Vagina (tissue), 2 donors: ENCODE results near the gene ERVH48-1. TPM values are rescaled to one million over a fixed set of nuclear protein-coding genes. Genes with fewer than 3 reads are reported as not detected.
"Not testable (repeated sequence)": the region's sequence is repeated elsewhere in the genome, so short reads cannot be mapped to it uniquely, and the experiment has no call there.

Experiments used
- DNase-seq, 2 donors: peaks; one replicate each; pipeline ENCODE4 v3.0.0-alpha.2; 2017; ENCODE audit errors: extremely low spot score in 2 of 2
- H3K27ac ChIP-seq: fragments of 200-600 bp; sonication (generic); one replicate; pipeline ENCODE4 v1.5.1; 2019
- H3K27me3 ChIP-seq: fragments of 200-600 bp; sonication (generic); one replicate; pipeline ENCODE4 v1.5.1; 2019
- H3K36me3 ChIP-seq, 2 donors: fragments of 200-600 bp; sonication (generic); one replicate each; pipeline ENCODE4 v1.5.1; 2017 to 2019
- H3K4me1 ChIP-seq: fragments of 200-600 bp; sonication (generic); one replicate; pipeline ENCODE4 v1.5.1; 2019
- H3K4me3 ChIP-seq, 2 donors: fragments of 200-600 bp; sonication (generic); 1 replicate in 1 of 2; 2 replicates in 1 of 2; pipeline ENCODE4 v1.5.1; 2016 to 2019
- H3K9me3 ChIP-seq: fragments of 200-600 bp; sonication (generic); one replicate; pipeline ENCODE4 v1.5.1; 2019
- POLR2A ChIP-seq, 2 donors: fragments of 450-650 bp; IDR thresholded peaks; one replicate each; pipeline ENCODE4 v1.6.1; 2017; ENCODE audit warnings: antibody characterized with exemption in 2 of 2, mild to moderate bottlenecking in 2 of 2, moderate library complexity in 2 of 2
- POLR2AphosphoS5 ChIP-seq, 2 donors: sonication (generic); formaldehyde crosslinking; IDR thresholded peaks; one replicate each; pipeline ENCODE4 v1.9.0; 2017; ENCODE audit warnings: antibody characterized with exemption in 2 of 2, mild to moderate bottlenecking in 2 of 2, low read depth in 1 of 2; ENCODE audit not compliant: insufficient read depth in 1 of 2
- intact Hi-C: fragments of 100-400 bp; cut with DNase I; formaldehyde crosslinking; loops from one replicate; pipeline ENCODE4 v1.15.1; 2023
- total RNA-seq: library from RNA; depleted of rRNA; stranded (reverse); fragments of >200 nt; gene quantifications from one replicate; pipeline ENCODE4 v1.2.3, GENCODE V29; 2016
- TF ChIP-seq, protein P1 (sequence below), 3 experiments: fragments of 450-650 bp in 2 of 3; fragments of 200-600 bp in 1 of 3; sonication (generic) in 1 of 3; IDR thresholded peaks; one replicate each; pipeline ENCODE4 v1.5.1; 2017 to 2019; ENCODE audit warnings: antibody characterized with exemption in 3 of 3, mild to moderate bottlenecking in 2 of 3, moderate library complexity in 2 of 3

Gene ERVH48-1
- total RNA-seq, 1 donor from 2014 or later = not detected

- H3K27me3 ChIP-seq = no peaks in the 10 kb centered on the region
- H3K36me3 ChIP-seq = no peaks in the 10 kb centered on the region
- no peak overlapping the region for H3K4me3 ChIP-seq
- no peak overlapping the region for H3K27ac ChIP-seq
- intact Hi-C loops = no loop called here
- no peaks in the 10 kb centered on the region for H3K9me3 ChIP-seq
- TF ChIP-seq, protein P1, sequence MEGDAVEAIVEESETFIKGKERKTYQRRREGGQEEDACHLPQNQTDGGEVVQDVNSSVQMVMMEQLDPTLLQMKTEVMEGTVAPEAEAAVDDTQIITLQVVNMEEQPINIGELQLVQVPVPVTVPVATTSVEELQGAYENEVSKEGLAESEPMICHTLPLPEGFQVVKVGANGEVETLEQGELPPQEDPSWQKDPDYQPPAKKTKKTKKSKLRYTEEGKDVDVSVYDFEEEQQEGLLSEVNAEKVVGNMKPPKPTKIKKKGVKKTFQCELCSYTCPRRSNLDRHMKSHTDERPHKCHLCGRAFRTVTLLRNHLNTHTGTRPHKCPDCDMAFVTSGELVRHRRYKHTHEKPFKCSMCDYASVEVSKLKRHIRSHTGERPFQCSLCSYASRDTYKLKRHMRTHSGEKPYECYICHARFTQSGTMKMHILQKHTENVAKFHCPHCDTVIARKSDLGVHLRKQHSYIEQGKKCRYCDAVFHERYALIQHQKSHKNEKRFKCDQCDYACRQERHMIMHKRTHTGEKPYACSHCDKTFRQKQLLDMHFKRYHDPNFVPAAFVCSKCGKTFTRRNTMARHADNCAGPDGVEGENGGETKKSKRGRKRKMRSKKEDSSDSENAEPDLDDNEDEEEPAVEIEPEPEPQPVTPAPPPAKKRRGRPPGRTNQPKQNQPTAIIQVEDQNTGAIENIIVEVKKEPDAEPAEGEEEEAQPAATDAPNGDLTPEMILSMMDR (IDR thresholded peaks at IDR 0.05) = no peak
- no peak for TF ChIP-seq POLR2AphosphoS5 (IDR thresholded peaks at IDR 0.05; ENCODE audit: insufficient read depth in 1 of 2, low read depth in 1 of 2)
- no peak for DNase-seq
- H3K4me1 ChIP-seq = peaks cover 6% of the 10 kb centered on the region
Measured at GRCh38 chr21:42921927-42922326, 3.5 kb downstream of the ERVH48-1 start.

DNA sequence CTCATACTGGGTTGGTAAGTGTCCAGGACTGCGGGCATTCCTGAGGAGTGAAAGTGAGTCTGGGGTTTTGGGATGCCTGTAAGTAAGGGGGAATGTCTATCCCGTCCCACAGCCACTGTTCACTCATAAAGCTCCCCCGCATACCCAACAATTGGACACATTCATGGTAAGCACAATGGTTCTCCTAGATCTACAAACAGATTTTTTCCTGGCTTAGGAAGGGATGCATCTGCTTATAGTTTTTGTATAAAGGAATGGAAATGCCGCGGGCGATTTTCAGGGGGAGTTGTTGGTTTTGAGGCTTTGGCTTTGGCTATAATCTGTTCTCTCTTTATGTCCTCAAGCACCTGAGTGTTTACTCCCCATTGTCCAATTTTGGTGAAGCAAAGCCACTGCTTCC is 7.1 kb downstream of the ERVH48-1 start:
- H3K36me3 ChIP-seq = no peaks in the 10 kb centered on the region
- no peaks in the 10 kb centered on the region for H3K4me1 ChIP-seq
- intact Hi-C loops = no loop called here
- no peak for DNase-seq
- no peak overlapping the region for H3K4me3 ChIP-seq
- TF ChIP-seq POLR2AphosphoS5 (IDR thresholded peaks at IDR 0.05; ENCODE audit: insufficient read depth in 1 of 2, low read depth in 1 of 2) (no peak), POLR2A (IDR thresholded peaks at IDR 0.05) (no peak)
- TF ChIP-seq, protein P1 (IDR thresholded peaks at IDR 0.05) = no peak
- H3K27me3 ChIP-seq = no peaks in the 10 kb centered on the region
- H3K9me3 ChIP-seq = no peaks in the 10 kb centered on the region
- H3K27ac ChIP-seq = no peak overlapping the region

- intact Hi-C loops = no loop called here
- no peaks in the 10 kb centered on the region for H3K4me1 ChIP-seq
- no peaks in the 10 kb centered on the region for H3K27me3 ChIP-seq
- H3K36me3 ChIP-seq = peaks cover 0 to 30% of the 10 kb centered on the region in 2 donors
- TF ChIP-seq POLR2AphosphoS5 (IDR thresholded peaks at IDR 0.05; ENCODE audit: insufficient read depth in 1 of 2, low read depth in 1 of 2) (no peak), POLR2A (IDR thresholded peaks at IDR 0.05) (no peak)
- TF ChIP-seq, protein P1 (IDR thresholded peaks at IDR 0.05) = no peak
- DNase-seq = no peak
- H3K27ac ChIP-seq = no peak overlapping the region
- H3K9me3 ChIP-seq = no peaks in the 10 kb centered on the region
- no peak overlapping the region for H3K4me3 ChIP-seq
Measured at GRCh38 chr21:42913476-42913875, 12.0 kb downstream of the ERVH48-1 start.

DNA sequence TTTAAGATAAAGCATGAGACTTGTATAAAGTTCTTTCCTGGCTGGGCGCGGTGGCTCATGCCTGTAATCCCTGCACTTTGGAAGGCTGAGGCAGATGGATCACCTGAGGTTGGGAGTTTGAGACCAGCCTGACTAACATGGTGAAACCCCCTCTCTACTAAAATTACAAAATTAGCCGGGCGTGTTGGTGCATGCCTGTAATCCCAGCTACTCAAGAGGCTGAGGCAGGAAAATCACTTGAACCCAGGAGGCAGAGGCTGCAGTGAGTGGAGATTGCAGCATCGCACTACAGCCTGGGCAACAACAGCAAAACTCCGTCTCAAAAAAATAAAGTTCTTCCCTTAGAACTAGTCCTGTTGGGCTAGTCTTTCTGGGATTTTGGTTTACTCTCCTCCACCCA is 13.5 kb downstream of the ERVH48-1 start:
- intact Hi-C loops, H3K4me1 ChIP-seq, DNase-seq, H3K27ac ChIP-seq, H3K9me3 ChIP-seq, H3K27me3 ChIP-seq, H3K4me3 ChIP-seq: not testable (repeated sequence)
- H3K36me3 ChIP-seq = peaks cover 0 to 32% of the 10 kb centered on the region in 2 donors

- intact Hi-C loops, H3K4me3 ChIP-seq, H3K27me3 ChIP-seq, H3K4me1 ChIP-seq, H3K9me3 ChIP-seq, DNase-seq, H3K27ac ChIP-seq: not testable (repeated sequence)
- H3K36me3 ChIP-seq = peaks cover 0 to 65% of the 10 kb centered on the region in 2 donors
Measured at GRCh38 chr21:42908484-42908883, 16.9 kb downstream of the ERVH48-1 start.

DNA sequence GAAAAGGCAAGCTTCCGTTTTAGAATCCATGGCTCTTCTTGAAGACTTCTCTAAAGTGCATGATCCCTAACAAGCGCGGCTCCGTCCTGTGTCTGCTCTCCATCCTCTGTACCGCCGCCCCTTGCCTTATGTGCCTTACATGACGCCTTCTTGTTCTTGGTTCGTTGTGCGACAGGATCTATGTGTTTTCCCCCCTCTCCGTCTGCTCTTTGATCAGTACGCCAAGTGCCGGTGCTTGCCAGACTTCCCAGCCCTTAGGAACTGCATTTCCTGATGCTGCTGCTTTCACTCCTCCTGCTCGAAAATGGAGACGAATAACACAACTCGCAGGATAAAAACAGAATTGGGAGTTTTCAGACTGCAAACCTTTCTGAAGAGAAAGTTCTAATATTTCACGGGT is 19.2 kb downstream of the ERVH48-1 start:
- no peak for TF ChIP-seq POLR2A (IDR thresholded peaks at IDR 0.05)
- TF ChIP-seq, protein P1 (IDR thresholded peaks at IDR 0.05) = no peak
- no peak for TF ChIP-seq POLR2AphosphoS5 (IDR thresholded peaks at IDR 0.05; ENCODE audit: insufficient read depth in 1 of 2, low read depth in 1 of 2)
- H3K36me3 ChIP-seq = peaks cover 0 to 65% of the 10 kb centered on the region in 2 donors
- intact Hi-C loops = no loop called here

More for the DNA sequence above, 19.2 kb downstream of the ERVH48-1 start:
- H3K27me3 ChIP-seq = no peaks in the 10 kb centered on the region
- H3K4me3 ChIP-seq = no peak overlapping the region
- H3K9me3 ChIP-seq = no peaks in the 10 kb centered on the region
- no peak for DNase-seq
- H3K27ac ChIP-seq = no peak overlapping the region
- H3K4me1 ChIP-seq = no peaks in the 10 kb centered on the region
